Kidney epithelial cell (primary cell): ENCODE data around the gene CAPN13. TPM values are rescaled to one million over a fixed set of nuclear protein-coding genes. Genes with fewer than 3 reads are reported as not detected.

Experiments
- DNase-seq: peaks from one replicate; pipeline ENCODE4 v3.0.0-alpha.2; 2010; ENCODE audit warnings: low read depth
- H3K27me3 ChIP-seq: 2 replicates; pipeline ENCODE4 v1.6.0; 2011; ENCODE audit warnings: low read length; ENCODE audit not compliant: control insufficient read depth, insufficient read depth
- H3K36me3 ChIP-seq: 2 replicates; pipeline ENCODE4 v1.5.1; 2011; ENCODE audit warnings: low read length; ENCODE audit not compliant: control insufficient read depth, insufficient read depth
- H3K4me3 ChIP-seq: 2 replicates; pipeline ENCODE4 v1.5.1; 2011; ENCODE audit warnings: low read depth, mild to moderate bottlenecking, control low read depth, low read length
- CTCF ChIP-seq: IDR thresholded peaks from 2 replicates; pipeline ENCODE4 v1.5.1; 2011; ENCODE audit warnings: mild to moderate bottlenecking, moderate library complexity, low read length, control low read depth, inconsistent platforms; ENCODE audit not compliant: insufficient read depth, poor library complexity, severe bottlenecking
- total RNA-seq: library from RNA; depleted of rRNA; stranded (reverse); fragments of >200 nt; gene quantifications from 2 replicates; pipeline ENCODE4 v1.2.3, GENCODE V29; 2015

CAPN13 gene
- total RNA-seq, 1 donor from 2014 or later = not detected

GRCh38 chr2:30778611-30779010 is 28.6 kb downstream of the CAPN13 start:
- no peak for TF ChIP-seq CTCF
- no peak for DNase-seq
- Histone ChIP-seq H3K4me3 (no peak overlapping the region), H3K27me3 (no peaks in the 10 kb centered on the region), H3K36me3 (no peaks in the 10 kb centered on the region)

GRCh38 chr2:30777661-30778505 is 29.4 kb downstream of the CAPN13 start:
- no peak for TF ChIP-seq CTCF
- H3K36me3 ChIP-seq = no peaks in the 10 kb centered on the region
- H3K4me3 ChIP-seq = no peak overlapping the region
- no peak for DNase-seq
- no peaks in the 10 kb centered on the region for H3K27me3 ChIP-seq

GRCh38 chr2:30776831-30777635 is 30.2 kb downstream of the CAPN13 start:
- no peaks in the 10 kb centered on the region for H3K27me3 ChIP-seq
- no peak for DNase-seq
- TF ChIP-seq CTCF = no peak
- no peak overlapping the region for H3K4me3 ChIP-seq
- H3K36me3 ChIP-seq = no peaks in the 10 kb centered on the region

GRCh38 chr2:30775833-30776232 is 31.4 kb downstream of the CAPN13 start:
- Histone ChIP-seq H3K27me3 (no peaks in the 10 kb centered on the region), H3K36me3 (no peaks in the 10 kb centered on the region), H3K4me3 (no peak overlapping the region)
- no peak for TF ChIP-seq CTCF
- DNase-seq = no peak

GRCh38 chr2:30772021-30772705 is 35.1 kb downstream of the CAPN13 start:
- TF ChIP-seq CTCF = no peak
- DNase-seq = no peak
- no peak overlapping the region for H3K4me3 ChIP-seq
- no peaks in the 10 kb centered on the region for H3K36me3 ChIP-seq
- peaks cover 3% of the 10 kb centered on the region for H3K27me3 ChIP-seq
